Measurements from ENCODE around the gene SOWAHC. TPM values are rescaled to one million over a fixed set of nuclear protein-coding genes. Genes with fewer than 3 reads are reported as not detected.

SOWAHC gene
- total and polyA plus RNA-seq, 4 donors, result 5.2 to 15.2 (median 9.2) TPM

DNA sequence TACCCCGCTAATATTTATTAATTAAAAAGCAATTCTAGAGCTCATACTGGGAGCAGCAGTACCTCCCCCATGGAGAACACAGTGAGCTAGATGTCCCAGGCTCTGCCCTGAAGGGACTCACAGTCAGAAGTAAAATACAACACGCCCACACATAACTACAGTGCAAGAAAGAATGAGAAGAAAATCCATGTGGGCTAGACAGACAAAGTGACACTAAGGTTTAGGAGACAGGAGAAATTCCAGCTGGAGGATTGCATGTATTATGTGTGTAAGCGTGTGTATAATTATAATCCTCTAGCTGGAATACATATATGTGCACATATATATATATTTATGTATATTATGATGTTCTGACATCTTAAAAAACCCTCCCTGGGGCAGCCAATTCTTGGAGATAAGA, 15.7 kb downstream of the SOWAHC start:
- WGBS, 2 donors, result 83 to 95% methylated on average over 3 of the region's 3 CpGs
- no peak for ATAC-seq (ENCODE audit: insufficient read depth, low FRiP score)
- no peaks in the 10 kb centered on the region for H3K9me3 ChIP-seq (ENCODE audit: control insufficient read depth in 4 of 4, insufficient read depth in 3 of 4, low read length in 3 of 4)

DNA sequence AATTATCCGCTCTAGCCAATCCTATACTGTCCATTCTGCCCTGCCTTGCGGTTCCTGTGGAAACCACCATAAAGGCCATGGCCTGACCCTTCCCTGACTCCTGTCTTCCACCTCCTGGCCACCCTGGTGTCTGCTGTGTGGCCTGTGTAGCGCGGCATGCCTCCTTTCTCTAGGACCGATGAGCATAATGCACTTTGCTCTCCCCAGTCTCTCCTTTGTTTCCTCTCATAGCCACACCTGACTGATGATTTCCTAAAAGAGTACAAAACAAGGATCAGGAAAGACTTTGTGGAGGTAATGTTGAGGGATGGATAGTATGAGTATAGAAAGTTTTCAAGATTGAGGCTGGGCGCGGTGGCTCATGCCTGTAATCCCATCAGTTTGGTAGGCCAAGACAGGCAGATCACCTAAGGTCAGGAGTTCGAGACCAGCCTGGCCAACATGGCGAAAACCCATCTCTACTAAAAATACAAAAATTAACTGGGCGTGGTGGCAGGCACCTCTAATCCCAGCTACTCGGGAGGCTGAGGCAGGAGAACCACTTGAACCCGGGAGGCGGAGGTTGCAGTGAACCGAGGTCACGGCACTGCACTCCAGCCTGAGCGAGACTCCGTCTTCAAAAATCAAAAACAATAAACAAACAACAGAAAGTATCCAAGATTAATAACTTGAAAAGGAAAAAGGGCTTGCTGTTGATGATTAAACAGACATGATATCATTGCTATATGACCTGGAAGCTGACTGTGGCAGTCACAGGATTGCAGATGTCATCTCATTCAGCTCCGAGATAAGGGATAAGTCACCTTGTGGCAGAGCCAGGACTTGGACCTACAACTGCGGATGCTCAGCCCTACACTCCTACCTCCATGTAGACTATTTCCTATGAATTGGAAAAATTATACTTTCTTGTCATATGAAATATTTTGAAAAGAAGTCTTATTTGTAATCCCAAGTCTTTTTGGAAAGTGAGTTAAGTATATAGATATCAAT, 16.6 kb downstream of the SOWAHC start:
- H3K4me1 ChIP-seq (ENCODE audit: control insufficient read depth in 5 of 5, insufficient read depth in 5 of 5, low read length in 5 of 5), result peaks cover 0 to 5% (median 0%) of the 10 kb centered on the region in 5 donors
- no peak overlapping the region for H3K4me3 ChIP-seq
- TF ChIP-seq CTCF (IDR thresholded peaks at IDR 0.05; ENCODE audit: control extremely low read depth, extremely low read depth), result no peak
- H3K9ac ChIP-seq (ENCODE audit: insufficient read depth in 1 of 2, low read length in 2 of 2), result no peak overlapping the region
- 86 to 92% methylated on average over 19 of the region's 19 CpGs for WGBS, 2 donors
- no peak overlapping the region for H3K27ac ChIP-seq (ENCODE audit: low read depth in 1 of 2, low read length in 1 of 2)
- DNase-seq (no peak), ATAC-seq (ENCODE audit: insufficient read depth, low FRiP score) (no peak)
- no peaks in the 10 kb centered on the region for H3K27me3 ChIP-seq (ENCODE audit: control insufficient read depth in 3 of 3, insufficient read depth in 3 of 3, low read length in 2 of 3)
- no peaks in the 10 kb centered on the region for H3K9me3 ChIP-seq (ENCODE audit: control insufficient read depth in 4 of 4, insufficient read depth in 3 of 4, low read length in 3 of 4)
- H3K36me3 ChIP-seq (ENCODE audit: control insufficient read depth in 4 of 4, insufficient read depth in 4 of 4, low read length in 4 of 4), result no peaks in the 10 kb centered on the region

More for the DNA sequence above, 15.7 kb downstream of the SOWAHC start:
- Histone ChIP-seq H3K27ac (ENCODE audit: low read depth in 1 of 2, low read length in 1 of 2) (no peak overlapping the region), H3K4me3 (no peak overlapping the region), H3K4me1 (ENCODE audit: control insufficient read depth in 5 of 5, insufficient read depth in 5 of 5, low read length in 5 of 5) (peaks cover 0 to 3% (median 0%) of the 10 kb centered on the region in 5 donors), H3K27me3 (ENCODE audit: control insufficient read depth in 3 of 3, insufficient read depth in 3 of 3, low read length in 2 of 3) (no peaks in the 10 kb centered on the region), H3K36me3 (ENCODE audit: control insufficient read depth in 4 of 4, insufficient read depth in 4 of 4, low read length in 4 of 4) (no peaks in the 10 kb centered on the region), H3K9ac (ENCODE audit: insufficient read depth in 1 of 2, low read length in 2 of 2) (no peak overlapping the region)
- TF ChIP-seq CTCF (IDR thresholded peaks at IDR 0.05; ENCODE audit: control extremely low read depth, extremely low read depth), result no peak
- no peak for DNase-seq

DNA sequence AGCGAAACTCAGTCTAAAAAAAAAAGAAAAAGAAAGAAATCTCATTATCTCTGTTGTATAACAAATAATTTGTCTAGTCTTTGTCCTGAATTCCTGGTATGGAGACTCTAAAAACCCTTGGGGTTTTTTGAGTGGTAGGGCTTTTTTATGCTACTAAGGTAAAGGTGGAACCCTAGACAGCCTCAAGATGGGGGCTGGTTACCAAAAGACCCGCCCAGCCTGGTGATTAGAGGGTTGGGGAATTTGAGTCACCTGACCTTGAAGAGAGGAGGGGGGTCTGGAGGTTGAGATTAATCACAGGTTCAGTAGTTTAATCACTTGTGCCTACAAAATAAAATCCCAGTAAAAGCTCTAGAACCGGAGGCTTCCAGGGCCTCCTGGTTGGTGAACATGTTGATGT, 17.6 kb downstream of the SOWAHC start:
- WGBS, 2 donors, result 76 to 85% methylated on average over 3 of the region's 3 CpGs
- no peak overlapping the region for H3K4me3 ChIP-seq
- no peaks in the 10 kb centered on the region for H3K36me3 ChIP-seq (ENCODE audit: control insufficient read depth in 4 of 4, insufficient read depth in 4 of 4, low read length in 4 of 4)
- TF ChIP-seq CTCF (IDR thresholded peaks at IDR 0.05; ENCODE audit: control extremely low read depth, extremely low read depth), result no peak
- H3K27me3 ChIP-seq (ENCODE audit: control insufficient read depth in 3 of 3, insufficient read depth in 3 of 3, low read length in 2 of 3), result no peaks in the 10 kb centered on the region
- H3K27ac ChIP-seq (ENCODE audit: low read depth in 1 of 2, low read length in 1 of 2), result no peak overlapping the region
- ATAC-seq (ENCODE audit: insufficient read depth, low FRiP score), result no peak
- no peaks in the 10 kb centered on the region for H3K9me3 ChIP-seq (ENCODE audit: control insufficient read depth in 4 of 4, insufficient read depth in 3 of 4, low read length in 3 of 4)
- H3K4me1 ChIP-seq (ENCODE audit: control insufficient read depth in 5 of 5, insufficient read depth in 5 of 5, low read length in 5 of 5), result peaks cover 0 to 7% (median 0%) of the 10 kb centered on the region in 5 donors
- no peak for DNase-seq
- H3K9ac ChIP-seq (ENCODE audit: insufficient read depth in 1 of 2, low read length in 2 of 2), result no peak overlapping the region
